MCF 10A (cell line): ENCODE measurements around the gene SOWAHA. TPM values are rescaled to one million over a fixed set of nuclear protein-coding genes. Genes with fewer than 3 reads are reported as not detected.
A peak's percentile ranks its signal among the peaks of the same experiment; 100 is the strongest.

Source experiments
- BruUV-seq: library from RNA; stranded (reverse); fragments of 400-500 nt; replicated peaks from 2 replicates; lab custom pipeline; 2021; lab: Mats Ljungman, UMichigan
- CTCF ChIA-PET: fragments of 300-600 bp; sonication (Branson Sonifier 250); formaldehyde crosslinking; extraction: SDS; loops from one replicate; lab custom pipeline; 2021; ENCODE audit warnings: antibody characterized with exemption, inconsistent platforms; lab: Yijun Ruan, JAX
- POLR2A ChIA-PET: fragments of 300-600, 350-650 bp; sonication (Branson Sonifier 250); formaldehyde crosslinking; extraction: SDS; loops from one replicate; lab custom pipeline; 2020; ENCODE audit warnings: antibody characterized with exemption, inconsistent platforms; lab: Yijun Ruan, JAX
- DNase-seq: peaks from one replicate; pipeline ENCODE4 v3.0.0-alpha.2; 2018; ENCODE audit not compliant: unreplicated experiment
- H3K27ac Mint-ChIP-seq: one replicate; pipeline ENCODE4 v1.8.0; 2022; ENCODE audit warnings: mild to moderate bottlenecking, low read depth, mixed read lengths; ENCODE audit not compliant: unreplicated experiment
- H3K27me3 Mint-ChIP-seq: one replicate; pipeline ENCODE4 v1.8.0; 2022; ENCODE audit warnings: mixed read lengths; ENCODE audit not compliant: insufficient read depth, unreplicated experiment
- H3K36me3 Mint-ChIP-seq: one replicate; pipeline ENCODE4 v1.8.0; 2022; ENCODE audit warnings: mild to moderate bottlenecking, moderate library complexity, mixed read lengths; ENCODE audit not compliant: insufficient read depth, unreplicated experiment
- H3K4me1 Mint-ChIP-seq: one replicate; pipeline ENCODE4 v1.8.0; 2022; ENCODE audit warnings: mixed read lengths; ENCODE audit not compliant: insufficient read depth, unreplicated experiment
- H3K4me3 Mint-ChIP-seq: one replicate; pipeline ENCODE4 v1.8.0; 2022; ENCODE audit warnings: mild to moderate bottlenecking, moderate library complexity, mixed read lengths; ENCODE audit not compliant: unreplicated experiment
- H3K9me3 Mint-ChIP-seq: one replicate; pipeline ENCODE4 v1.8.0; 2022; ENCODE audit warnings: mixed read lengths; ENCODE audit not compliant: unreplicated experiment
- CTCF ChIP-seq: fragments of 200-600 bp; IDR thresholded peaks from one replicate; pipeline ENCODE4 v1.8.0; 2022; ENCODE audit warnings: antibody characterized with exemption, mild to moderate bottlenecking; ENCODE audit not compliant: unreplicated experiment
- intact Hi-C: fragments of 100-400 bp; cut with micrococcal nuclease; formaldehyde crosslinking; loops from 2 replicates; pipeline ENCODE4 v1.14.1; 2022
- total RNA-seq: library from RNA; stranded (reverse); gene quantifications from 2 replicates; pipeline ENCODE4 v1.2.3, GENCODE V29; 2022

SOWAHA gene
- total RNA-seq, 1 experiment from 2014 or later, result not detected

GRCh38 chr5:132856011-132856410 is 42.9 kb downstream of the SOWAHA start:
- Mint-ChIP-seq H3K27ac (no peak overlapping the region), H3K36me3 (no peaks in the 10 kb centered on the region), H3K27me3 (peaks cover 13% of the 10 kb centered on the region), H3K4me1 (no peaks in the 10 kb centered on the region), H3K9me3 (no peaks in the 10 kb centered on the region), H3K4me3 (no peak overlapping the region)
- BruUV-seq, result no TSS peak
- ChIA-PET CTCF (interaction anchor here (0.7 to 13.6 kb wide), 5 partner anchors 9 to 617 kb away, joined by 3 to 211 read pairs (median 4); partner anchors contain the start of genes GDF9, SHROOM1 and UQCRQ), POLR2A (interaction anchor here (2.0 to 4.8 kb wide), 3 partner anchors 8 to 16 kb away, joined by 4 to 53 read pairs (median 20); partner anchors contain the start of genes GDF9 and UQCRQ)
- no peak for TF ChIP-seq CTCF
- intact Hi-C loops, result no loop called here
- no peak for DNase-seq

- intact Hi-C loops, result no loop called here
- TF ChIP-seq CTCF, result no peak
- H3K4me3 Mint-ChIP-seq, result no peak overlapping the region
- CTCF ChIA-PET, result interaction anchor here (0.8 to 13.6 kb wide), 7 partner anchors 8 to 333 kb away, joined by 3 to 211 read pairs (median 7); partner anchors contain the start of gene SHROOM1
- H3K9me3 Mint-ChIP-seq, result no peaks in the 10 kb centered on the region
- BruUV-seq, result no TSS peak
- no peaks in the 10 kb centered on the region for H3K4me1 Mint-ChIP-seq
- peaks cover 13% of the 10 kb centered on the region for H3K27me3 Mint-ChIP-seq
- no peak for DNase-seq
- H3K27ac Mint-ChIP-seq, result no peak overlapping the region
- no peaks in the 10 kb centered on the region for H3K36me3 Mint-ChIP-seq
- POLR2A ChIA-PET, result interaction anchor here (0.7 to 1.9 kb wide), 4 partner anchors 13 to 105 kb away, joined by 3 to 7 read pairs (median 4); no protein-coding TSS in a partner anchor
These were observed 46.9 kb downstream of the SOWAHA start for GRCh38 chr5:132859889-132860437.

- CTCF ChIA-PET, result interaction anchor here (0.8 to 13.6 kb wide), 4 partner anchors 9 to 334 kb away, joined by 3 to 211 read pairs (median 10); partner anchors contain the start of gene SHROOM1
- BruUV-seq, result no TSS peak
- H3K4me1 Mint-ChIP-seq, result peaks cover 5% of the 10 kb centered on the region
- H3K36me3 Mint-ChIP-seq, result no peaks in the 10 kb centered on the region
- DNase-seq, result no peak
- H3K27me3 Mint-ChIP-seq, result peaks cover 13% of the 10 kb centered on the region
- H3K9me3 Mint-ChIP-seq, result no peaks in the 10 kb centered on the region
- TF ChIP-seq CTCF, result no peak
- intact Hi-C loops, result no loop called here
- POLR2A ChIA-PET, result interaction anchor here (0.7 to 4.2 kb wide), 5 partner anchors 10 to 106 kb away, joined by 3 to 44 read pairs (median 4); no protein-coding TSS in a partner anchor
- no peak overlapping the region for H3K4me3 Mint-ChIP-seq
- no peak overlapping the region for H3K27ac Mint-ChIP-seq
These were observed 47.6 kb downstream of the SOWAHA start for GRCh38 chr5:132860742-132861141.

GRCh38 chr5:132865668-132866341 is 52.7 kb downstream of the SOWAHA start:
- Mint-ChIP-seq H3K4me1 (peaks cover 17% of the 10 kb centered on the region), H3K27me3 (no peaks in the 10 kb centered on the region), H3K36me3 (peaks cover 44% of the 10 kb centered on the region), H3K9me3 (no peaks in the 10 kb centered on the region), H3K27ac (peak overlapping the region; percentile 96), H3K4me3 (peak overlapping the region; percentile 93)
- TSS peak; percentile 80 for BruUV-seq
- DNase-seq, result no peak
- CTCF ChIA-PET, result interaction anchor here (0.6 to 13.6 kb wide), 16 partner anchors 11 to 1098 kb away, joined by 3 to 211 read pairs (median 4); partner anchors contain the start of genes KIF3A and SHROOM1
- intact Hi-C loops, result loop anchor here (1.0 kb wide), 3 partner anchors 25 to 340 kb away; partner anchors contain the start of gene SHROOM1
- POLR2A ChIA-PET, result interaction anchor here (0.6 to 11.0 kb wide), 27 partner anchors 10 to 1753 kb away, joined by 3 to 176 read pairs (median 7); partner anchors contain the start of genes CCNI2, KIF3A, RAD50 and SEPTIN8
- TF ChIP-seq CTCF, result no peak
